NCI-H2171 (cell line): ENCODE data around the gene HMGXB3.

Experiments used
- DNase-seq: peaks from one replicate; lab custom pipeline; 2025; lab: John Stamatoyannopoulos, UW

HMGXB3 gene

DNA sequence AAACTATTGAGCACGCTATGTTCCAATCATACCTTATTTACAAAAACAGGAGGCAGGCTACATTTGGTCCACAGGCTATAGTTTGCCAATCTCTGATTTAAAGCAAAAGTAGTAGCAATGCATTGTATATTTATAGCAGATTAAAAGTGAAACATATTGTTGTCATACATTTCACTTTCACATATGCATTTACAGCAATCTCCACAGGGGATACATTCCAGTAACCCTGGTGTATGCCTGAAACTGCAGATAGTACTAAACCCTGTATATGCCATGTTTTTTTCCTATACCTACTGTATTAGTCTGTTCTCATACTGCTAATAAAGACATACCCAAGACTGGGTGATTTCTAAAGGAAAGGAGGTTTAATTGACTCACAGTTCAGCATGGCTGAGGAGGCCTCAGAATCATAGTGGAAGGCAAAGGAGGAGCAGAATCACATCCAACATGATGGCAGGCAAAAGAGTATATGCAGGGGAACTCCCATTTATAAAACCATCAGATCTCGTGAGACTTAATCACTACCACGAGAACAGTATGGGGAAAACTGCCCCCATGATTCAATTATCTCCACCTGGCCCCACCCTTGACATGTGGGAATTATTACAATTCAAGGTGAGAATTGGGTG, 91.7 kb downstream of the HMGXB3 start:
- no peak for DNase-seq

DNA sequence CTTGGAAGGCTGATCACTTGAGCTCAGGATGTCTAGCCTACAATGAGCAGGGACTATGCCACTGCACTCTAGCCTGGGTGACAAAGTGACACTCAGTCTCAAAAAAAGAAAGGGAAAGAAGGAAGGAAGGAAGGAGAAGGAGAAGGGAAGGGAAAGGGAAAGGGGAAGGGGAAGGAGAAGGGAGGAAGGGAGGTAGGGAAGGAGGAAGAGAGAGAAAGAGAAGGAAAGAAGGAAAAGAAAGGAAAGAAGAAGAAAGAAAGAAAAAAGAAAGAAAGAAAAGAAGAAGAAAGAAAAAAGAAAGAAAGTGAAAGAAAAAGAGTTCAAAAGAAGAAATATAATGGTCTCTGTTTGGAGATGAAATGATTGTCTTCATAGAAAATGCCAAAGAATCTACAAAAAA, 96.6 kb downstream of the HMGXB3 start:
- DNase-seq, result no peak

DNA sequence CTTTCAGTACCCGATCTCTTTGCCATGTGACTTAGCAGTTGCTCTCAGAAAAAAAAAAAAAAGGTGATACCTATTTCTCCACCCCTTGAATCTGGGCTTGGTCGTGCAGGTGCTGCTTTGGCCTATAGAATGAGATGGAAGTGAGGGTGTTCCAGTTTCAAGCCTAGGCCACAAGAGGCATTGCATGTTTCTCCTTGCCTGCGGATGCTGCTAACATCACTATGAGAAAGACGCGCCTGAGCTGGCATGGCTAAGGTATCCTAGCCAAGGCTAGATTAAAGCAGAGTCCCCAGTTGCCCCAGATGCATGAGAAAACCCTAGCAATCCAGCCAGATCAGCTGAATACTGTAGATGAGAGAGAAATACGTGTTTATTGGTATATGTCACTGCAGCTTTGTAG, 100.5 kb downstream of the HMGXB3 start:
- no peak for DNase-seq
